GM12872 (cell line): ENCODE results near the gene PHC3.
A peak's percentile ranks its signal among the peaks of the same experiment; 100 is the strongest.

Experiments used
- TF ChIP-seq, protein P1 (sequence below): IDR thresholded peaks from 3 replicates; pipeline ENCODE4 v1.5.1; 2011; ENCODE audit warnings: low read depth, mild to moderate bottlenecking, low read length, moderate library complexity; ENCODE audit not compliant: insufficient read depth

Gene PHC3

DNA sequence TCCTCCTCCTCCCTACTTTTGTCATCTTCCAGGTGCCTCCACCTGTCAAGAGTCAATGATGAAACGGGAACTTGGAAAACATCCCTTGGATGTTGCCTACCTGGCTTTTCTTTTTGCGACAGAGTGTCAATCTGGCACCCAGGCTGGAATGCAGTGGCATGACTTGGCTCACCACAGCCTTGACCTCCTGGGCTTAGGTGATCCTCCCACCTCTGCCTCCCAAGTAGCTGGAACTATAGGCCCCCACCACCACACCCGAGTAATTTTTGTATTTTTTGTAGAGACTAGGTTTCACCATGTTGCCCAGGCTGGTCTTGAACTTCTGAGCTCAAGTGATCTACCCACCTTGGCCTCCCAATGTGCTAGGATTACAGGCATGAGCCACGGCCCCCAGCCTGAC, 100.9 kb downstream of the PHC3 start:
- TF ChIP-seq, protein P1, sequence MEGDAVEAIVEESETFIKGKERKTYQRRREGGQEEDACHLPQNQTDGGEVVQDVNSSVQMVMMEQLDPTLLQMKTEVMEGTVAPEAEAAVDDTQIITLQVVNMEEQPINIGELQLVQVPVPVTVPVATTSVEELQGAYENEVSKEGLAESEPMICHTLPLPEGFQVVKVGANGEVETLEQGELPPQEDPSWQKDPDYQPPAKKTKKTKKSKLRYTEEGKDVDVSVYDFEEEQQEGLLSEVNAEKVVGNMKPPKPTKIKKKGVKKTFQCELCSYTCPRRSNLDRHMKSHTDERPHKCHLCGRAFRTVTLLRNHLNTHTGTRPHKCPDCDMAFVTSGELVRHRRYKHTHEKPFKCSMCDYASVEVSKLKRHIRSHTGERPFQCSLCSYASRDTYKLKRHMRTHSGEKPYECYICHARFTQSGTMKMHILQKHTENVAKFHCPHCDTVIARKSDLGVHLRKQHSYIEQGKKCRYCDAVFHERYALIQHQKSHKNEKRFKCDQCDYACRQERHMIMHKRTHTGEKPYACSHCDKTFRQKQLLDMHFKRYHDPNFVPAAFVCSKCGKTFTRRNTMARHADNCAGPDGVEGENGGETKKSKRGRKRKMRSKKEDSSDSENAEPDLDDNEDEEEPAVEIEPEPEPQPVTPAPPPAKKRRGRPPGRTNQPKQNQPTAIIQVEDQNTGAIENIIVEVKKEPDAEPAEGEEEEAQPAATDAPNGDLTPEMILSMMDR = no peak

DNA sequence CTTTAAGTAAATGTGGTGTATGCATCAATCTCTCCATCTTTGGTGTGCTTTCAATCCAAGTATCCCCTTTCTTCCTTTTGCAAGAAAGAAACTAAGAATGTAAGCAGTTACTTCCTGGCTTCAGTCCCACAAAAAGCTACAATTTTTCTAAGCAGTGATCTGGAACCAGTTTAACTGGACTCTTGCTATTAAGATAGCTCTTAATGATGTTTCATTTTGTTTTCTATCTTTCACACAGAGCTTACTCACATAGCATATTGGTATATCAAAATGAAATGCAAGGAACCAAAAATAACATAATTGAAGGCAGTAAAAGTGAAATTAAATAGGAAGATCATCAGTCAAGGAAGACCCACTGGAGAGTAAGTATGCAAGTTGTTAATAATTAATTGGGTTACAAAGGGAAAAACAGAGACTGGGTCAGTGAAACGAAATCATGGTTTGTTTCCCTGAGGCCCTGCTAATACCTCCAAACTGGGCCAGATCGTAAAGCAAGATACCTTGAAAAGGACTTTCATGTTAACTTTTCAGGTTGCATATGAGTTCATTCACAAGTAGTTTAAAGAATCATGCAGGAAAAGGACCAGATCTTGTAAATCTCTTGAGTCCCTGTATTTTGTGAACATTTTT, 101.9 kb downstream of the PHC3 start:
- TF ChIP-seq, protein P1 = no peak

DNA sequence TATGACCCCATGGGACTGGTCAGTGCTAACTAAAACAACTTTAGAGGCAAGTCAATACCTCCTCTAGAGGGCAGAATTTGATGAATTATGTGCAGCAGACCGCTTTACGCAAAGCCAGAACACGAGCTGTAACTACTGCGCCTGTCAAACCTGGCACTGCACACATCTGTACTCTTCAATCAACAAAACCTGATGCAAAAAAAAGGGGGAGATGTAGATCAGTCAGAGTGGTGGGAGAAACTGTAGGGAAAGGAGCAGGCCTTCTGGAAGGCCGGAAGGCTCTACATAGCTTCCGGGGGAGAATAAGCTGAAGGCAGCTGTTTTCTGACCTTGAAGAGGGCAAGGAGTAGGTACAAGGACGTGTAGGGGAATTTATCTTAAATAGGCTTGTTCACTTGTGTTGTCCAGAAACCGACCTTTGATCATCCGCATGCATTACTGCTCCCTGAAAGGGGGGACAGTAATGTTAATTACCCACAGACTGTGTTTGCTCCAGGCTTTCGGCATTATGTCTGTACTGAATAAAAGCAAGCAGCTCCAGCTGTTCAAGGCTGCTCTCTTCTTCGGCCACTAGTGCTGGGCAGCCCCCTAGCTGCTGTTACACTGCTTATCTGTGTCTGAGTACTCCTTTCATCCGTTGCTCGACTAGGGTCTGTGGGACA, 102.8 kb downstream of the PHC3 start:
- TF ChIP-seq, protein P1 = 0 out of 3 replicates have a peak, but pooled peaks have one; percentile 29

DNA sequence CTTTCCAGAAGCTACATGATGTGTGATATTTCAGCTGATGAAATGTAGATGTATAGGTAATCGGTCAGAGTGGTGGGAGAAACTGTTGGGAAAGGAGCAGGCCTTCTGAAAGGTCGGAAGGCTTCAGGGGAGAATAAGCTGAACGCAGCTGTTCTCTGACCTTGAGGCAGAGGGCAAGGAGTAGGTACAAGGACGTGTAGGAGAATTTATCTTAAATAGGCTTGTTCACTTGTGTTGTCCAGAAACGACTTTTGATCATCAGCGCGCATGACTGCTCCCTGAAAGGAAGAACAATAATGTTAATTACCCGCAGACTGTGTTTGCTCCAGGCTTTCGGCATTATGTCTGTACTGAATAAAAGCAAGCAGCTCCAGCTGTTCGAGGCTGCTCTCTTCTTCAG, 104.2 kb downstream of the PHC3 start:
- TF ChIP-seq, protein P1 = no peak

DNA sequence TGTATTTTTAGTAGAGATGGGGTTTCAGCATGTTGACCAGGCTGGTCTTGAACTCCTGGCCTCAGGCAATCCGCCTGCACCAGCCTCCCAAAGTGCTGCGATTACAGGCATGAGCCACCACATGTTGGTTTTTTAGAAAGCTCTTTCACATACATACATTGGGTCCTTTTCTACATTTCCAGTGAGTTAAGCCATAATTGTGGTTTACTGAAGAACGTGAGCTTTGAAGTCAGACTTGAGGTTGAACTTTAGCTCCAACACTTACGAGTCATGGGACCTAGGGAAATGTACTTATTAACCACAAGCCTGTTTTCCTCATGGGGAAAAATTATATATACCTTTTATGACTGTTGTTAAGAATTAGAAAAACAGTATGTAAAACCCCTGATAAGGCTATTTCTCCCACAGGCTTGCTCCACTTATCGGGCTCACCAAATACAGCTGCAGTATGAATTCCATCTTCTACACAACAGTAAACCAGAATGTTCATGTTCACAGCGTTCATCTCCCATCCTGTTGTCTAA, 104.8 kb downstream of the PHC3 start:
- TF ChIP-seq, protein P1 = no peak

DNA sequence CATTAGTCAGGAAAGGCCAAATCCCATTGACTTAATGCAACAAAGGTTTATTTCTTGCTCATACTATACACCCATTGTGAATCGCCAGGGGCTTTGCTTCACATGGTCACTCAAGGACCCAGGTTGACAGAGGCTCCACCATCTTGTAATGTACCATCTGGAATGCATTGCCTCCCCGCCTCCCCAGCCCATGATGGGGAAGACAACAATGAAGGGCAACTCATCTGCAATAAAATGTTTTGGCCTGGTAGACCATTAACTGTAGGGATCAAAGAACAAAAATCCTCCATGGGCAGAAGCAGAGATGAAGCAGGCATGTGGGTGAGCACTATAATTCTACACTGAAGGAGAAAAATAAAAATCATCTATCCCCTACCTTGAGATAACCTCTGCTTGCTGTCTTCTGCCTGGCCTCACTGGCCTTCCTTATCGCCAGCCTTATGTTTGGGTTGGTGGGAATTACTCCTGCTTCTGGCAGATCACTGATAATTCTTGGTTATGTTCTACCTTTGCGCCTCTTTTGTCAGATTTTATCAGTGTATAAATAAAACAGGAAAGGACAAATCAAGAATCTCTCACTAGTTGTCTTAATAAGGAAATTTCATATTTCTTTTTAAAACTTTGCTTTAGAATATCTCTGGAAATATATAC, 106.0 kb downstream of the PHC3 start:
- TF ChIP-seq, protein P1 = no peak

DNA sequence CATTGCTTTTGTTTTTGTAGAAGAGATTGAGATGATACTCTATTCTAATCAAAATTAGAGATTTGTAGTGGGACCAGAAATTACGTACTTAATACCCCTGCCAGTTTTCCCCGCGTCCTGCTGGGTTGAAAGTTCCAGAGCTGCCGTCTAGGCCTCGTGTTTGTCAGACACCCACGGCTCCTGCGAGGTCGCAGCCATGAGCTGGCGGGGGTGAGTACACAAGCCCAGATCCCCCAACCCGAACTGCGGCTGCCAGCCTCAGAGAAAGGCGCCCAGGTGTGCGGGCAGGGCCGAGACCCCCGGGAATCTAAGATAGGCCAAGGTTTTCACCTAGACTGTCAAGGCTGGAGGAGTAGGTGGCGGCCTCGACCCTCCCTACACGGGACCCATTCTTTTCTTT, 117.4 kb downstream of the PHC3 start:
- TF ChIP-seq, protein P1 = no peak
